ENCODE data around the gene CYFIP2.

Gene CYFIP2

GRCh38 chr5:157303023-157303422 lies 37.1 kb downstream of the CYFIP2 start:
- Histone ChIP-seq H3K4me3 (ENCODE audit: low read length) (no peak overlapping the region), H3K9me3 (ENCODE audit: control insufficient read depth, insufficient read depth, low read length) (no peaks in the 10 kb centered on the region), H3K27me3 (ENCODE audit: control insufficient read depth, insufficient read depth, low read length) (no peaks in the 10 kb centered on the region), H3K36me3 (ENCODE audit: control insufficient read depth, insufficient read depth, low read length) (no peaks in the 10 kb centered on the region; the same call in 1 of the 2 replicates), H3K4me1 (ENCODE audit: control insufficient read depth, insufficient read depth, low read length) (no peaks in the 10 kb centered on the region), H3K27ac (ENCODE audit: low read length) (no peak overlapping the region)
- DNase-seq (ENCODE audit: low read depth, low spot score): no peak
- WGBS (ENCODE audit: insufficient coverage, insufficient read length): no CpG with 5 or more reads among the region's 5 CpGs

DNA sequence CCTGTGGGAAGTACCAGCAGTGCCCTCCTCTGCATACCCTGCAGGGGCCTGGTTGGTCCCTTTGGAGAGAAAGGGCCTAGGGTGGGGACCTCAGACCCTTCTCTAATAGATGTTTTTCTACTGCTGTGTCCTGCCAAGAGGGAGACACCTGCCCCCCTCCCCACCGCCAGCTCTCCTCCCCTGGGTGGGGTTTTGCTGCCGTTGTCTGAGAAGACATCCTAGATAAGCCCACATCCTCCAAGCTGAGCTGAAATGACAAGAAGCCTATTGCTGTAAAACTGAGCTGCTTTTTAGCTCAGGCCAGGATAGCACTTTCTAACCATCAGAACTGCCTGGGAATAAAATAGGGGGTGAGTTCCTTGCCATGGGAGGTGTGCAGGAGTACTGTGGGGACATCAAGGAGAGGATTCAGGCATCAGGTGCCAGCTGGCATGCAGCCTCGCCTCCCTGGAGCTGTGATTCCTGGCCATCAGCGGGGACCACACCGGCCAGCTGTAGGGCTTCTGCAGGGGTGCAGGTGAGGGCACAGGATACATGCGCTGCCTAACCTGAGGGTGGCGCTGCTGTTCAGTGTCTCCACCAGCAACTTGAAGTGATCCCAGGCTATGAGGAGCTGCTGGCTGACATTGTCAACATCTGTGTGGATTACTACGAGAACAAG lies 37.9 kb downstream of the CYFIP2 start:
- no CpG with 5 or more reads among the region's 8 CpGs for whole genome bisulfite sequencing (ENCODE audit: insufficient coverage, insufficient read length)
- Histone ChIP-seq H3K4me3 (ENCODE audit: low read length) (no peak overlapping the region), H3K36me3 (ENCODE audit: control insufficient read depth, insufficient read depth, low read length) (no peaks in the 10 kb centered on the region; the same call in 1 of the 2 replicates), H3K27ac (ENCODE audit: low read length) (no peak overlapping the region), H3K27me3 (ENCODE audit: control insufficient read depth, insufficient read depth, low read length) (no peaks in the 10 kb centered on the region), H3K4me1 (ENCODE audit: control insufficient read depth, insufficient read depth, low read length) (no peaks in the 10 kb centered on the region), H3K9me3 (ENCODE audit: control insufficient read depth, insufficient read depth, low read length) (no peaks in the 10 kb centered on the region)
- no peak for DNase-seq (ENCODE audit: low read depth, low spot score)

GRCh38 chr5:157306081-157306480 lies 40.2 kb downstream of the CYFIP2 start:
- Histone ChIP-seq H3K36me3 (ENCODE audit: control insufficient read depth, insufficient read depth, low read length) (no peaks in the 10 kb centered on the region; the same call in 1 of the 2 replicates), H3K4me1 (ENCODE audit: control insufficient read depth, insufficient read depth, low read length) (no peaks in the 10 kb centered on the region), H3K4me3 (ENCODE audit: low read length) (no peak overlapping the region), H3K9me3 (ENCODE audit: control insufficient read depth, insufficient read depth, low read length) (no peaks in the 10 kb centered on the region), H3K27me3 (ENCODE audit: control insufficient read depth, insufficient read depth, low read length) (no peaks in the 10 kb centered on the region), H3K27ac (ENCODE audit: low read length) (no peak overlapping the region)
- WGBS (ENCODE audit: insufficient coverage, insufficient read length): no CpG with 5 or more reads among the region's 4 CpGs
- no peak for DNase-seq (ENCODE audit: low read depth, low spot score)

DNA sequence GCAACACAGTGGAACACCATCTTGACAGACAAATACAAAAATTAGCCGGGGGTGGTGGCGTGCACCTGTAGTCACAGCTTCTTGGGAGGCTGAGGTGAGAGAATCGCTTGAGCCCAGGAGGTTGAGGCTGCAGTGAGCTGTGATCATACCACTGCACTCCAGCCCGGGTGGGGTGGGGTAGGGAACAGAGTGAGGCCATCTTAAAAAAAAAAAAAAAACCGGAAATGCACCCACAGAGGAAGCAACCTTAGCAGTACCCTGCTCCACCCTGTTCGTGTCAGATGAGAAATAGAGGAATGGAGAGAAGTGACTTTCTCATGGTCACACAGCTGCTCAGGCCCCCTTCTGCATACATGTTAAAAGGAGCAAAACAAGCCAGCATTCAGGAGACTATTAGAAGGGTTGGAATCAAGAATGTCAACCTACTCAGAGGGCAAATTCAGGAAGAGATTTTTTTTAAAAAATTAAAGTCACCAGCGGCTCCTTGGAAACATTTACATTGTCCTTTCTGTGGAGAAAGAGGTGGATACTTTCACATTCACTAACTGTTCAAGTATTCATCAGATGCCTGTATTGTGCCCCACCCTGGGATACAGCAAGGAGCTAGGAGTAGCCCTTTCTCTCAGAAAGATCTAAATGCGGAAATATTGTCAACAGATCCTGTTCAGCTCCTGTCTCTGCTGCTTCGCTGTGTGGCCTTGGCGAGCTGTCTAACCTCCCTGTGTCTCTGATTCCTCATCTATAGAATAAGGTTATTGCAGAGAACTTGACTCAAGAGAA lies 41.0 kb downstream of the CYFIP2 start:
- no peak overlapping the region for H3K4me3 ChIP-seq (ENCODE audit: low read length)
- H3K27me3 ChIP-seq (ENCODE audit: control insufficient read depth, insufficient read depth, low read length): no peaks in the 10 kb centered on the region
- DNase-seq (ENCODE audit: low read depth, low spot score): no peak
- no peaks in the 10 kb centered on the region for H3K9me3 ChIP-seq (ENCODE audit: control insufficient read depth, insufficient read depth, low read length)
- H3K27ac ChIP-seq (ENCODE audit: low read length): no peak overlapping the region
- no CpG with 5 or more reads among the region's 10 CpGs for WGBS (ENCODE audit: insufficient coverage, insufficient read length)
- no peaks in the 10 kb centered on the region; the same call in 1 of the 2 replicates for H3K36me3 ChIP-seq (ENCODE audit: control insufficient read depth, insufficient read depth, low read length)
- no peaks in the 10 kb centered on the region for H3K4me1 ChIP-seq (ENCODE audit: control insufficient read depth, insufficient read depth, low read length)

DNA sequence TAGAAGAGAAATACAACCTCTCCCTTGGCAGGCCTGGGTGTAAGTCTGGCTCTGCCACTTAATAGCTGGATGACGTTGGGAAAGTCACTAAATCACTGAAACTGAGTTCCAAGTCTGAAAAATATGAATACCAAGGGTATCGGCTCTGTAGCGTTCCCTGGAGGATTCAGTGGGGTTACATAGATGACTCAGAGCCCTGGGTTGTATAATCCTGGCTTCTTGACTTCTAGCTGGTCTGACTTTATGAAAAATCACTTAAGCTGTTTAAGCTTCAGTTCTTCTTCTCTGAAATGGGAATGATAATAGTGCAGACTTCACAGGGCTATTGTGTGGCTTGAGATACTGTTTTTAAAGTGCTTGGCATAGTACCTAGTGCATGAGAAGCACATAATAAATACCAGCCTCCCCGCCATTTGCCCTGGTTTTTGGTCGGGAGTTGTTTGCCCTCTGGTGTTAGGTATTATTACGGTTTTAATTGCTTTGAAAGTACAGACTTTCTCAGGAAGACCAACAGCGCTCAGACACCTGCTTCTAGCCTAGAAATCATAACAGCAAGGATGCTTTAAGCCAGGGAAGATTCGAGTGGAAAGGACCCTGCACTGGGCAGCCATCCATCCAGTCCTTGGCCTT lies 43.0 kb downstream of the CYFIP2 start:
- Histone ChIP-seq H3K9me3 (ENCODE audit: control insufficient read depth, insufficient read depth, low read length) (no peaks in the 10 kb centered on the region), H3K27me3 (ENCODE audit: control insufficient read depth, insufficient read depth, low read length) (no peaks in the 10 kb centered on the region), H3K36me3 (ENCODE audit: control insufficient read depth, insufficient read depth, low read length) (no peaks in the 10 kb centered on the region), H3K4me1 (ENCODE audit: control insufficient read depth, insufficient read depth, low read length) (no peaks in the 10 kb centered on the region), H3K4me3 (ENCODE audit: low read length) (no peak overlapping the region), H3K27ac (ENCODE audit: low read length) (no peak overlapping the region)
- DNase-seq (ENCODE audit: low read depth, low spot score): no peak
- WGBS (ENCODE audit: insufficient coverage, insufficient read length): no CpG with 5 or more reads among the region's 8 CpGs

- Histone ChIP-seq H3K4me3 (ENCODE audit: low read length) (no peak overlapping the region), H3K27me3 (ENCODE audit: control insufficient read depth, insufficient read depth, low read length) (no peaks in the 10 kb centered on the region), H3K36me3 (ENCODE audit: control insufficient read depth, insufficient read depth, low read length) (no peaks in the 10 kb centered on the region), H3K4me1 (ENCODE audit: control insufficient read depth, insufficient read depth, low read length) (no peaks in the 10 kb centered on the region), H3K27ac (ENCODE audit: low read length) (no peak overlapping the region), H3K9me3 (ENCODE audit: control insufficient read depth, insufficient read depth, low read length) (no peaks in the 10 kb centered on the region)
- no peak for DNase-seq (ENCODE audit: low read depth, low spot score)
- no CpG with 5 or more reads among the region's 14 CpGs for WGBS (ENCODE audit: insufficient coverage, insufficient read length)
Observed at GRCh38 chr5:157309796-157310195, 43.9 kb downstream of the CYFIP2 start.

- no peak for DNase-seq (ENCODE audit: low read depth, low spot score)
- Histone ChIP-seq H3K27ac (ENCODE audit: low read length) (no peak overlapping the region), H3K9me3 (ENCODE audit: control insufficient read depth, insufficient read depth, low read length) (no peaks in the 10 kb centered on the region), H3K4me3 (ENCODE audit: low read length) (no peak overlapping the region), H3K27me3 (ENCODE audit: control insufficient read depth, insufficient read depth, low read length) (no peaks in the 10 kb centered on the region), H3K36me3 (ENCODE audit: control insufficient read depth, insufficient read depth, low read length) (no peaks in the 10 kb centered on the region; the same call in 1 of the 2 replicates), H3K4me1 (ENCODE audit: control insufficient read depth, insufficient read depth, low read length) (no peaks in the 10 kb centered on the region)
- WGBS (ENCODE audit: insufficient coverage, insufficient read length): no CpG with 5 or more reads among the region's 11 CpGs
Observed at GRCh38 chr5:157311595-157311994, 45.7 kb downstream of the CYFIP2 start.

DNA sequence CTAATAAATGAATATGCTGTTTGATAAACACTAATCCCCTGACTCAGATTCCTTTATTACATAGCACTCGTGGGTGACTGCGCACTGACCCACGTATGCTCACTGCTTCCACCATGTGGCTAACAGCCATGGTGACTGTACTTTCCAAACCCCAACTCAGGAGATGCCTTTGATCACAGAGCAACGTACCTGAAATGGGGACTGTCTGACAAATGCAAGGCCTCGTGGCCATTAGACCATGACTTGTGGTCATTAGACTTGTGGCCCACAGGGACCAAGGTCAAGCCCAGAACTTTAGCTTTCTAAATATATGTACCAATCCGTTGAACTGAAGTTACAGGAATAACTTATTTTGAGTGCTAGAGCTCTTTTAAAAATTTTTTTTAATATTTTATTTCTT lies 46.6 kb downstream of the CYFIP2 start:
- Histone ChIP-seq H3K36me3 (ENCODE audit: control insufficient read depth, insufficient read depth, low read length) (no peaks in the 10 kb centered on the region; the same call in 1 of the 2 replicates), H3K27me3 (ENCODE audit: control insufficient read depth, insufficient read depth, low read length) (no peaks in the 10 kb centered on the region), H3K4me1 (ENCODE audit: control insufficient read depth, insufficient read depth, low read length) (no peaks in the 10 kb centered on the region), H3K9me3 (ENCODE audit: control insufficient read depth, insufficient read depth, low read length) (no peaks in the 10 kb centered on the region), H3K4me3 (ENCODE audit: low read length) (no peak overlapping the region), H3K27ac (ENCODE audit: low read length) (no peak overlapping the region)
- WGBS (ENCODE audit: insufficient coverage, insufficient read length): no CpG with 5 or more reads among the region's 6 CpGs
- no peak for DNase-seq (ENCODE audit: low read depth, low spot score)

GRCh38 chr5:157322581-157322980 lies 56.7 kb downstream of the CYFIP2 start:
- Histone ChIP-seq H3K4me1 (ENCODE audit: control insufficient read depth, insufficient read depth, low read length) (no peaks in the 10 kb centered on the region), H3K27me3 (ENCODE audit: control insufficient read depth, insufficient read depth, low read length) (no peaks in the 10 kb centered on the region), H3K4me3 (ENCODE audit: low read length) (no peak overlapping the region), H3K9me3 (ENCODE audit: control insufficient read depth, insufficient read depth, low read length) (no peaks in the 10 kb centered on the region), H3K27ac (ENCODE audit: low read length) (no peak overlapping the region), H3K36me3 (ENCODE audit: control insufficient read depth, insufficient read depth, low read length) (no peaks in the 10 kb centered on the region; the same call in 1 of the 2 replicates)
- DNase-seq (ENCODE audit: low read depth, low spot score): no peak
- no CpG with 5 or more reads among the region's 13 CpGs for WGBS (ENCODE audit: insufficient coverage, insufficient read length)

GRCh38 chr5:157323107-157323706 lies 57.3 kb downstream of the CYFIP2 start:
- DNase-seq (ENCODE audit: low read depth, low spot score): no peak
- Histone ChIP-seq H3K27me3 (ENCODE audit: control insufficient read depth, insufficient read depth, low read length) (no peaks in the 10 kb centered on the region), H3K27ac (ENCODE audit: low read length) (no peak overlapping the region), H3K4me3 (ENCODE audit: low read length) (no peak overlapping the region), H3K4me1 (ENCODE audit: control insufficient read depth, insufficient read depth, low read length) (no peaks in the 10 kb centered on the region), H3K9me3 (ENCODE audit: control insufficient read depth, insufficient read depth, low read length) (no peaks in the 10 kb centered on the region), H3K36me3 (ENCODE audit: control insufficient read depth, insufficient read depth, low read length) (no peaks in the 10 kb centered on the region; the same call in 1 of the 2 replicates)
- WGBS (ENCODE audit: insufficient coverage, insufficient read length): no CpG with 5 or more reads among the region's 10 CpGs

Measured in iPS DF 6.9 (cell line).